Tibial artery (tissue), 4 donors: ENCODE measurements around the gene IRF7.

ENCODE experiments used
- DNase-seq, 2 donors: peaks; one replicate each; pipeline ENCODE4 v3.0.0-alpha.2; 2019
- H3K27ac ChIP-seq, 2 donors: fragments of 200-600 bp; sonication (generic) in 1 of 2; 1 replicate in 1 of 2; 2 replicates in 1 of 2; pipeline ENCODE4 v1.5.1; 2018 to 2019; ENCODE audit warnings: mild to moderate bottlenecking in 1 of 2
- H3K27me3 ChIP-seq, 2 donors: fragments of 200-600 bp; sonication (generic) in 1 of 2; one replicate each; pipeline versions ENCODE4 v1.5.1 to v1.6.0; 2016 to 2019
- H3K36me3 ChIP-seq, 3 donors: fragments of 200-600 bp; sonication (generic) in 2 of 3; one replicate each; pipeline ENCODE4 v1.5.1; 2016 to 2019; ENCODE audit warnings: mild to moderate bottlenecking in 2 of 3
- H3K4me1 ChIP-seq, 4 donors: fragments of 200-600 bp; sonication (generic) in 2 of 4; 1 replicate in 3 of 4; 2 replicates in 1 of 4; pipeline ENCODE4 v1.5.1; 2016 to 2019
- H3K4me3 ChIP-seq, 2 donors: fragments of 200-600 bp; sonication (generic) in 1 of 2; 1 replicate in 1 of 2; 2 replicates in 1 of 2; pipeline ENCODE4 v1.5.1; 2018 to 2019; ENCODE audit warnings: mild to moderate bottlenecking in 2 of 2
- H3K9me3 ChIP-seq, 3 donors: fragments of 200-600 bp; sonication (generic) in 1 of 3; one replicate each; pipeline ENCODE4 v1.5.1; 2016 to 2019
- CTCF ChIP-seq, 2 experiments: fragments of 200-600 bp in 1 of 2; fragments of 450-650 bp in 1 of 2; IDR thresholded peaks; one replicate each; pipeline ENCODE4 v1.5.1; 2017 to 2019; ENCODE audit warnings: antibody characterized with exemption in 2 of 2, mild to moderate bottlenecking in 1 of 2, moderate library complexity in 1 of 2
- intact Hi-C: fragments of 100-400 bp; cut with DNase I; formaldehyde crosslinking; loops from one replicate; pipeline ENCODE4 v1.15.0; 2023; ENCODE audit warnings: low total_unique reads

Gene IRF7

GRCh38 chr11:610146-610801 lies 5.5 kb downstream of the IRF7 start:
- intact Hi-C loops = loop anchor here (2.0 to 5.0 kb wide), 2 partner anchors 33 to 77 kb away; partner anchors contain the start of gene PHRF1
- Histone ChIP-seq H3K4me1 (peaks cover 0 to 27% (median 15%) of the 10 kb centered on the region in 4 donors), H3K9me3 (no peaks in the 10 kb centered on the region), H3K27me3 (no peaks in the 10 kb centered on the region), H3K27ac (no peak overlapping the region), H3K36me3 (peaks cover 76 to 86% (median 85%) of the 10 kb centered on the region in 3 donors), H3K4me3 (no peak overlapping the region)
- DNase-seq = no peak
- no peak for TF ChIP-seq CTCF (IDR thresholded peaks at IDR 0.05)

GRCh38 chr11:609341-609811 lies 6.4 kb downstream of the IRF7 start:
- Histone ChIP-seq H3K27ac (no peak overlapping the region), H3K9me3 (no peaks in the 10 kb centered on the region), H3K27me3 (no peaks in the 10 kb centered on the region), H3K4me1 (peaks cover 0 to 18% (median 6%) of the 10 kb centered on the region in 4 donors), H3K36me3 (peaks cover 83 to 95% (median 94%) of the 10 kb centered on the region in 3 donors), H3K4me3 (no peak overlapping the region)
- intact Hi-C loops = no loop called here
- no peak for DNase-seq
- TF ChIP-seq CTCF (IDR thresholded peaks at IDR 0.05) = no peak

GRCh38 chr11:608791-609251 lies 6.9 kb downstream of the IRF7 start:
- no peak for DNase-seq
- H3K36me3 ChIP-seq = peaks cover 89 to 100% (median 99%) of the 10 kb centered on the region in 3 donors

GRCh38 chr11:607971-608659 lies 7.6 kb downstream of the IRF7 start:
- Histone ChIP-seq H3K36me3 (peaks cover 94 to 100% (median 98%) of the 10 kb centered on the region in 3 donors), H3K4me1 (peaks cover 0 to 7% (median 0%) of the 10 kb centered on the region in 4 donors), H3K27ac (no peak overlapping the region), H3K4me3 (no peak overlapping the region), H3K9me3 (no peaks in the 10 kb centered on the region), H3K27me3 (no peaks in the 10 kb centered on the region)
- TF ChIP-seq CTCF (IDR thresholded peaks at IDR 0.05) = no peak
- intact Hi-C loops = no loop called here
- DNase-seq = no peak

More at GRCh38 chr11:608791-609251, 6.9 kb downstream of the IRF7 start:
- no peak for TF ChIP-seq CTCF (IDR thresholded peaks at IDR 0.05)
- Histone ChIP-seq H3K9me3 (no peaks in the 10 kb centered on the region), H3K27ac (no peak overlapping the region), H3K4me3 (no peak overlapping the region), H3K4me1 (peaks cover 0 to 12% (median 1%) of the 10 kb centered on the region in 4 donors), H3K27me3 (no peaks in the 10 kb centered on the region)
- intact Hi-C loops = no loop called here

- no peaks in the 10 kb centered on the region for H3K9me3 ChIP-seq
- intact Hi-C loops = no loop called here
- H3K4me1 ChIP-seq = peaks cover 0 to 4% (median 0%) of the 10 kb centered on the region in 4 donors
- H3K36me3 ChIP-seq = peaks cover 87 to 100% (median 98%) of the 10 kb centered on the region in 3 donors
- H3K27ac ChIP-seq = no peak overlapping the region
- DNase-seq = peak in 1 of 2 donors; percentile 60
- H3K27me3 ChIP-seq = no peaks in the 10 kb centered on the region
- TF ChIP-seq CTCF (IDR thresholded peaks at IDR 0.05) = no peak
- no peak overlapping the region for H3K4me3 ChIP-seq
Observed at GRCh38 chr11:607020-607780, 8.6 kb downstream of the IRF7 start.
